ENCODE measurements around the gene PCDH9. TPM values are rescaled to one million over a fixed set of nuclear protein-coding genes. Genes with fewer than 3 reads are reported as not detected.

Gene PCDH9
- polyA plus RNA-seq, 1 of the 3 experiments (the other 2 are of a cell fraction), result 1.3 TPM

- TF ChIP-seq, protein P1, sequence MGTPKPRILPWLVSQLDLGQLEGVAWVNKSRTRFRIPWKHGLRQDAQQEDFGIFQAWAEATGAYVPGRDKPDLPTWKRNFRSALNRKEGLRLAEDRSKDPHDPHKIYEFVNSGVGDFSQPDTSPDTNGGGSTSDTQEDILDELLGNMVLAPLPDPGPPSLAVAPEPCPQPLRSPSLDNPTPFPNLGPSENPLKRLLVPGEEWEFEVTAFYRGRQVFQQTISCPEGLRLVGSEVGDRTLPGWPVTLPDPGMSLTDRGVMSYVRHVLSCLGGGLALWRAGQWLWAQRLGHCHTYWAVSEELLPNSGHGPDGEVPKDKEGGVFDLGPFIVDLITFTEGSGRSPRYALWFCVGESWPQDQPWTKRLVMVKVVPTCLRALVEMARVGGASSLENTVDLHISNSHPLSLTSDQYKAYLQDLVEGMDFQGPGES (IDR thresholded peaks at IDR 0.05; ENCODE audit: low read depth, low read length), result no peak
- TF ChIP-seq MEF2A (IDR thresholded peaks at IDR 0.05; ENCODE audit: borderline replicate concordance, low read depth) (no peak), GATA2 (CRISPR knock-in tag; IDR thresholded peaks at IDR 0.05) (no peak), FOXM1 (IDR thresholded peaks at IDR 0.05; ENCODE audit: low read depth) (no peak)
Measured at GRCh38 chr13:66482836-66483235, 747.3 kb downstream of the PCDH9 start (continued).

DNA sequence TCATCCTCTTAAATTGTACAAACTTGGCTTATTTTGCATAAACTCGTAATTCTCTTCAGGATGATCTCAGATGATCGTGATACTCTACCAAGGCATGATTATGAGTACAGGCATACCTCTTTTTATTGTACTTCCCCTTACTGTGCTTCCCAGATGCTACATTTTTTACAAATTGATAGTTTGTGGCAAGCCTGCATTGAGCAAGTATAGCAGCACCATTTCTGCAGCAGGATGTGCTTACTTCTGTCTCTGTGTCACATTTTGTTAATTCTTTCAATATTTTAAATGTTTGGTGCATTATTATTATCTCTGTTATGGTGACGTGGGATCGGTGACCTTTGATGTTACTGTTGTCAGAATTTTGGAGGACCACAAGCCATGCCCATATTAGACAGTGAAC, 752.3 kb downstream of the PCDH9 start:
- Histone ChIP-seq H3K4me2 (no peak overlapping the region), H3K9me2 (no peaks in the 10 kb centered on the region), H2AFZ (ENCODE audit: low read depth) (no peak overlapping the region), H3F3A (replicated peaks; ENCODE audit: insufficient read depth) (no peaks in the 10 kb centered on the region), H3K9me3 (no peaks in the 10 kb centered on the region), H3K36me3 (replicated peaks in 1 of 2; ENCODE audit: control insufficient read depth in 1 of 2, insufficient read depth in 2 of 2, low read length in 1 of 2) (no peaks in the 10 kb centered on the region), H4K20me1 (ENCODE audit: insufficient read depth) (no peaks in the 10 kb centered on the region), H3K27ac (ENCODE audit: low read depth in 2 of 2, low read length in 1 of 2) (no peak overlapping the region), H3K4me3 (ENCODE audit: low read depth in 2 of 2, low read length in 1 of 2) (no peak overlapping the region), H3K79me2 (ENCODE audit: insufficient read depth) (no peaks in the 10 kb centered on the region), H3K27me3 (ENCODE audit: insufficient read depth) (no peaks in the 10 kb centered on the region), H3K9ac (no peak overlapping the region), H3K4me1 (ENCODE audit: control insufficient read depth in 1 of 2, insufficient read depth in 2 of 2, low read depth in 1 of 2, low read length in 1 of 2) (no peaks in the 10 kb centered on the region)
- TF ChIP-seq YY1 (IDR thresholded peaks at IDR 0.05; ENCODE audit: low read depth) (no peak), RFX5 (IDR thresholded peaks at IDR 0.05; ENCODE audit: low read length) (no peak), TCF12 (IDR thresholded peaks at IDR 0.05) (no peak), RCOR1 (IDR thresholded peaks at IDR 0.05; ENCODE audit: low read length) (no peak), ZBTB33 (IDR thresholded peaks at IDR 0.05; ENCODE audit: borderline replicate concordance, low read depth) (no peak), FOXJ3 (CRISPR knock-in tag; IDR thresholded peaks at IDR 0.05) (no peak), MEF2A (IDR thresholded peaks at IDR 0.05; ENCODE audit: borderline replicate concordance, low read depth) (no peak), TAF1 (IDR thresholded peaks at IDR 0.05; ENCODE audit: borderline replicate concordance, low read depth, low read length) (no peak), ELF1 (IDR thresholded peaks at IDR 0.05) (no peak), RAD21 (IDR thresholded peaks at IDR 0.05; ENCODE audit: low read length) (no peak), EZH2phosphoT487 (IDR thresholded peaks at IDR 0.05; ENCODE audit: borderline replicate concordance, low read depth) (no peak), JUND (IDR thresholded peaks at IDR 0.05) (no peak), NFIC (IDR thresholded peaks at IDR 0.05; ENCODE audit: borderline replicate concordance) (no peak), PBX3 (IDR thresholded peaks at IDR 0.05) (no peak), RXRA (IDR thresholded peaks at IDR 0.05; ENCODE audit: borderline replicate concordance, low read depth) (no peak), EP300 (IDR thresholded peaks at IDR 0.05; ENCODE audit: borderline replicate concordance in 1 of 2, low read depth in 1 of 2, low read length in 1 of 2) (no peak)
- TF ChIP-seq, protein P2, sequence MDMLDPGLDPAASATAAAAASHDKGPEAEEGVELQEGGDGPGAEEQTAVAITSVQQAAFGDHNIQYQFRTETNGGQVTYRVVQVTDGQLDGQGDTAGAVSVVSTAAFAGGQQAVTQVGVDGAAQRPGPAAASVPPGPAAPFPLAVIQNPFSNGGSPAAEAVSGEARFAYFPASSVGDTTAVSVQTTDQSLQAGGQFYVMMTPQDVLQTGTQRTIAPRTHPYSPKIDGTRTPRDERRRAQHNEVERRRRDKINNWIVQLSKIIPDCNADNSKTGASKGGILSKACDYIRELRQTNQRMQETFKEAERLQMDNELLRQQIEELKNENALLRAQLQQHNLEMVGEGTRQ (IDR thresholded peaks at IDR 0.05; ENCODE audit: borderline replicate concordance, low read depth, low read length), result no peak
- TF ChIP-seq, protein P3, sequence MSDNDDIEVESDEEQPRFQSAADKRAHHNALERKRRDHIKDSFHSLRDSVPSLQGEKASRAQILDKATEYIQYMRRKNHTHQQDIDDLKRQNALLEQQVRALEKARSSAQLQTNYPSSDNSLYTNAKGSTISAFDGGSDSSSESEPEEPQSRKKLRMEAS (IDR thresholded peaks at IDR 0.05; ENCODE audit: low read depth), result no peak
- POLR2A ChIA-PET, result no interaction called here
- CTCF ChIA-PET, result no interaction called here
- DNase-seq, result no peak
- WGBS (ENCODE audit: low lambda C conversion rate), result 87% methylated on average over 4 of the region's 4 CpGs

Data from SK-N-SH (cell line).